DND-41 (cell line): Measurements from ENCODE around the gene LTBP1.

Source experiments
- ATAC-seq: fragments of 200-7000 bp; cut with Tn5 transposase; 3 replicates; pipeline ENCODE4 v1.9.1; 2021; ENCODE audit warnings: low read depth; ENCODE audit not compliant: insufficient read depth
- DNase-seq: peaks from one replicate; pipeline ENCODE4 v3.0.0-alpha.2; 2020
- H2AFZ ChIP-seq: 2 replicates; pipeline ENCODE4 v1.6.0; 2012; ENCODE audit warnings: low read depth, low read length
- H3K27ac ChIP-seq: 2 replicates; pipeline ENCODE4 v1.5.1; 2012; ENCODE audit warnings: low read length, inconsistent platforms
- H3K27me3 ChIP-seq: fragments of 200-600 bp; sonication (generic); 2 replicates; pipeline ENCODE4 v1.6.0; 2012; ENCODE audit warnings: low read length, mild to moderate bottlenecking, inconsistent platforms; ENCODE audit not compliant: insufficient read depth, poor library complexity
- H3K36me3 ChIP-seq: 2 replicates; pipeline ENCODE4 v1.5.1; 2012; ENCODE audit warnings: low read length, inconsistent platforms; ENCODE audit not compliant: insufficient read depth
- H3K4me1 ChIP-seq: 2 replicates; pipeline ENCODE4 v1.5.1; 2012; ENCODE audit warnings: mild to moderate bottlenecking, low read length; ENCODE audit not compliant: insufficient read depth
- H3K4me2 ChIP-seq: 2 replicates; pipeline ENCODE4 v1.6.0; 2012; ENCODE audit warnings: mild to moderate bottlenecking, moderate library complexity, low read length, inconsistent platforms; ENCODE audit not compliant: insufficient read depth
- H3K4me3 ChIP-seq, 2 experiments: fragments of 200-600 bp in 1 of 2; shearing (Covaris generic) in 1 of 2; 2 replicates each; pipeline ENCODE4 v1.5.1; 2012 to 2016; ENCODE audit warnings: inconsistent platforms in 2 of 2, low read length in 2 of 2, mild to moderate bottlenecking in 2 of 2, low read depth in 1 of 2, moderate library complexity in 1 of 2
- H3K79me2 ChIP-seq: 2 replicates; pipeline ENCODE4 v1.6.0; 2012; ENCODE audit warnings: low read length, inconsistent platforms; ENCODE audit not compliant: insufficient read depth
- H3K9ac ChIP-seq: 2 replicates; pipeline ENCODE4 v1.6.0; 2012; ENCODE audit warnings: low read depth, mild to moderate bottlenecking, inconsistent platforms, low read length, moderate library complexity
- H3K9me3 ChIP-seq: 2 replicates; pipeline ENCODE4 v1.5.1; 2012; ENCODE audit warnings: low read length, moderate library complexity, mild to moderate bottlenecking, inconsistent platforms; ENCODE audit not compliant: insufficient read depth, severe bottlenecking
- H4K20me1 ChIP-seq: 2 replicates; pipeline ENCODE4 v1.6.0; 2012; ENCODE audit warnings: low read length; ENCODE audit not compliant: insufficient read depth
- EZH2 ChIP-seq: IDR thresholded peaks from 3 replicates; pipeline ENCODE4 v1.6.1; 2012; ENCODE audit warnings: borderline replicate concordance, low read depth, mild to moderate bottlenecking, moderate library complexity, low read length, inconsistent platforms; ENCODE audit not compliant: severe bottlenecking
- TF ChIP-seq, protein P1 (sequence below): IDR thresholded peaks from 2 replicates; pipeline ENCODE4 v1.5.1; 2012; ENCODE audit warnings: borderline replicate concordance, low read length, moderate library complexity, mild to moderate bottlenecking; ENCODE audit not compliant: poor library complexity, severe bottlenecking; ENCODE audit errors: extremely low read depth

The LTBP1 gene

DNA sequence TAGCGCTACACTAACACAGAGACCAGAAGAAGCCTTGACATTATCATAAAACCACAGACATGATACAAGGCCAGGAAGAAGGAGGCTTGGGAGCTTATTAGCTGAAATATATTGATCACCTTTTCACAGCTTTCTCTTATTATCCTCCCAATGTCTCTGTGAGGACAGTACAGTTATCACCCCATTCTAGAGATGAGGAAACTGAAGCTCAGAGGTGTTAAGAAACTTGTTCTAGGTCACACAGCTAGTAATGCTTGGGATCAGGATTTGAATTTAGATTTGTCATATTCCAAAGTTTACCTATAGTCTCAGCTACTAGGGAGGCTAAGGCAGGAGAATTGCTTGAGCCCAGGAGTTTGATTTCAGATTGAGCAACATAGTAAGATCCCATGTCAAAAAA, 44.6 kb upstream of the LTBP1 start:
- Histone ChIP-seq H3K9me3 (no peaks in the 10 kb centered on the region), H3K27me3 (no peaks in the 10 kb centered on the region), H3K4me1 (no peaks in the 10 kb centered on the region), H3K4me2 (no peak overlapping the region), H3K79me2 (no peaks in the 10 kb centered on the region), H3K4me3 (no peak overlapping the region), H4K20me1 (no peaks in the 10 kb centered on the region), H3K36me3 (no peaks in the 10 kb centered on the region), H3K9ac (no peak overlapping the region), H2AFZ (no peak overlapping the region), H3K27ac (no peak overlapping the region)
- DNase-seq, result no peak
- ATAC-seq, result no peak
- TF ChIP-seq, protein P1, sequence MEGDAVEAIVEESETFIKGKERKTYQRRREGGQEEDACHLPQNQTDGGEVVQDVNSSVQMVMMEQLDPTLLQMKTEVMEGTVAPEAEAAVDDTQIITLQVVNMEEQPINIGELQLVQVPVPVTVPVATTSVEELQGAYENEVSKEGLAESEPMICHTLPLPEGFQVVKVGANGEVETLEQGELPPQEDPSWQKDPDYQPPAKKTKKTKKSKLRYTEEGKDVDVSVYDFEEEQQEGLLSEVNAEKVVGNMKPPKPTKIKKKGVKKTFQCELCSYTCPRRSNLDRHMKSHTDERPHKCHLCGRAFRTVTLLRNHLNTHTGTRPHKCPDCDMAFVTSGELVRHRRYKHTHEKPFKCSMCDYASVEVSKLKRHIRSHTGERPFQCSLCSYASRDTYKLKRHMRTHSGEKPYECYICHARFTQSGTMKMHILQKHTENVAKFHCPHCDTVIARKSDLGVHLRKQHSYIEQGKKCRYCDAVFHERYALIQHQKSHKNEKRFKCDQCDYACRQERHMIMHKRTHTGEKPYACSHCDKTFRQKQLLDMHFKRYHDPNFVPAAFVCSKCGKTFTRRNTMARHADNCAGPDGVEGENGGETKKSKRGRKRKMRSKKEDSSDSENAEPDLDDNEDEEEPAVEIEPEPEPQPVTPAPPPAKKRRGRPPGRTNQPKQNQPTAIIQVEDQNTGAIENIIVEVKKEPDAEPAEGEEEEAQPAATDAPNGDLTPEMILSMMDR, result no peak
- no peak for TF ChIP-seq EZH2

DNA sequence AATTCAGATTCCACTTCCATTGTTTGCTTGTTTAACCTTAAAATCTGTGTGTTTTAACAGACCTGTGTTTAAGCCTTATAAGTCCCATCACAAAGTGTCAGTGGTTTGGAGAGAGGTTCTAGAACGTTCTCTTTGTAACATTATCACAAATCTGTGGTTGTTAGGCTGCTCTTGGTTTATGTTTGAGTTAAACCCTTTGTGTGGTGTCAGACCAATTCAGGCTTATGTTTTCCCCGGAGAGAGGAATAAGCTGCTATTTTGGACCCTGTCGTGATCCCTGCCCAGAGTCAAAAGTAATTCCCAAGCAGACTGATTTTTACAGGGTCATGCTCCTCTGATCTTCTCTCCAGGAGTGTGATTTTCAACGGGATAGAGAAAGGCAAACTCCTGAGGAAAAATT, 43.8 kb upstream of the LTBP1 start:
- TF ChIP-seq EZH2, result no peak
- TF ChIP-seq, protein P1, result no peak
- Histone ChIP-seq H4K20me1 (no peaks in the 10 kb centered on the region), H3K4me1 (no peaks in the 10 kb centered on the region), H3K27me3 (no peaks in the 10 kb centered on the region), H3K9ac (no peak overlapping the region), H3K4me3 (no peak overlapping the region), H3K27ac (no peak overlapping the region), H3K9me3 (no peaks in the 10 kb centered on the region), H3K79me2 (no peaks in the 10 kb centered on the region), H2AFZ (no peak overlapping the region), H3K4me2 (no peak overlapping the region), H3K36me3 (no peaks in the 10 kb centered on the region)
- DNase-seq, result no peak
- no peak for ATAC-seq

DNA sequence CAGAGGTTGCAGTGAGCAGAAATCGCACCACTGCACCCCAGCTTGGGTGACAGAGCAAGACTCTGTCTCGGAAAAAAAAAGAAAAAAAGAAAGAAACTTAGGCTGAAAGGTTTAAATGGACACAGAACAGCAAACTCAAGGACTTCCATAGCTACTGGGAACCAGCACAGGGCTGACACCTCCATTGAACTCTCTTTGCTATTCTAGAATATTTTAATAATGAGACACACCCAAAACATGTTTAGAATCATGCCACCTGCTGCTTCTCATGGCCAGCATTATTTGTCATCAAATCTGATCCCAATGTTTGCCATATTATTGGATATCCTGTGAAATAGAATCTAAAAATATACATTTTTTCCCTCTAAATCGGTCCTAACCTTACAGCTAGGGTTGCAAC, 42.7 kb upstream of the LTBP1 start:
- Histone ChIP-seq H4K20me1 (no peaks in the 10 kb centered on the region), H3K27me3 (no peaks in the 10 kb centered on the region), H2AFZ (no peak overlapping the region), H3K79me2 (no peaks in the 10 kb centered on the region), H3K4me3 (no peak overlapping the region), H3K4me2 (no peak overlapping the region), H3K9me3 (no peaks in the 10 kb centered on the region), H3K9ac (no peak overlapping the region), H3K36me3 (no peaks in the 10 kb centered on the region), H3K4me1 (no peaks in the 10 kb centered on the region), H3K27ac (no peak overlapping the region)
- no peak for ATAC-seq
- DNase-seq, result no peak
- TF ChIP-seq, protein P1, result no peak

DNA sequence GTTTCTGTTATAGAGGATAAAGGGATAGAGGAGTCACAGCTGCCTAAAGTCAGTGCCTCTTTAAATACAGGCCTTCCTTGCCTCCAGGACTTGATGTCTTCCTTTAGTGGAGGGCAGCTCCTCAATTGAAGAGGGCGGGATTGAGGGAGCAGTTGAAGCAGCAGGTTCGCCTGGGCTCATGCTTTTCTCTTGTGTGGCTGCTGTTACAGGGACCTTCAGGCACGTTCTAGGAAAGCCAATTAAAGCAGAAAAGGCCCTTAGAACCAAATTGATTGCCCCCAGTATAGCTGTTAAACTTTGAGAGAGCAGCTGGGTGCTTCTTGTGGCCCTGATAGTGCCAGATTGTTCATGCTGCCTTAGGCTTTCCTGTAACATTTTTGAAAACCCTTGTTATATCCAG, 42.0 kb upstream of the LTBP1 start:
- H3K79me2 ChIP-seq, result no peaks in the 10 kb centered on the region
- no peak for ATAC-seq
- no peaks in the 10 kb centered on the region for H3K36me3 ChIP-seq
- H3K9me3 ChIP-seq, result no peaks in the 10 kb centered on the region
- no peak for DNase-seq
- H2AFZ ChIP-seq, result no peak overlapping the region
- no peaks in the 10 kb centered on the region for H4K20me1 ChIP-seq
- no peak overlapping the region for H3K9ac ChIP-seq
- H3K27ac ChIP-seq, result no peak overlapping the region
- no peak overlapping the region for H3K4me3 ChIP-seq
- H3K4me2 ChIP-seq, result no peak overlapping the region
- no peaks in the 10 kb centered on the region for H3K4me1 ChIP-seq
- TF ChIP-seq, protein P1, result no peak
- no peak for TF ChIP-seq EZH2
- H3K27me3 ChIP-seq, result no peaks in the 10 kb centered on the region
